ENCODE measurements around the gene TIAM2.

TIAM2 gene

GRCh38 chr6:155088856-155089255 lies 93.7 kb downstream of the TIAM2 start:
- Histone ChIP-seq H3K56ac (ENCODE audit: low read length) (no peak overlapping the region), H3K27ac (ENCODE audit: low read depth, low read length) (no peak overlapping the region), H3K9ac (ENCODE audit: low read length) (no peak overlapping the region), H3K23ac (ENCODE audit: low read length) (no peak overlapping the region), H3K18ac (ENCODE audit: low read length) (no peak overlapping the region), H3K4ac (ENCODE audit: low read depth, low read length) (no peak overlapping the region), H3K4me1 (ENCODE audit: control insufficient read depth, low read depth, low read length) (no peaks in the 10 kb centered on the region), H3K79me1 (ENCODE audit: low read length) (no peaks in the 10 kb centered on the region), H2AK5ac (ENCODE audit: low read length) (no peak overlapping the region), H2BK120ac (ENCODE audit: low read depth, low read length) (no peak overlapping the region), H4K8ac (ENCODE audit: low read depth, low read length) (no peak overlapping the region), H3K4me2 (ENCODE audit: low read length) (no peak overlapping the region), H4K5ac (ENCODE audit: low read length) (no peak overlapping the region), H3K79me2 (ENCODE audit: control insufficient read depth, insufficient read depth, low read length) (no peaks in the 10 kb centered on the region), H3K36me3 (ENCODE audit: control insufficient read depth, insufficient read depth, low read length) (no peaks in the 10 kb centered on the region), H2BK5ac (ENCODE audit: low read length) (no peak overlapping the region), H2BK15ac (replicated peaks; ENCODE audit: low read depth) (no peak overlapping the region), H3K4me3 (ENCODE audit: low read length) (no peak overlapping the region), H3K27me3 (ENCODE audit: insufficient read depth, low read length, poor library complexity) (no peaks in the 10 kb centered on the region)
- no peak for DNase-seq
- no CpG with 5 or more reads among the region's 1 CpG for WGBS (ENCODE audit: extremely low coverage, insufficient coverage, low lambda C conversion rate)

DNA sequence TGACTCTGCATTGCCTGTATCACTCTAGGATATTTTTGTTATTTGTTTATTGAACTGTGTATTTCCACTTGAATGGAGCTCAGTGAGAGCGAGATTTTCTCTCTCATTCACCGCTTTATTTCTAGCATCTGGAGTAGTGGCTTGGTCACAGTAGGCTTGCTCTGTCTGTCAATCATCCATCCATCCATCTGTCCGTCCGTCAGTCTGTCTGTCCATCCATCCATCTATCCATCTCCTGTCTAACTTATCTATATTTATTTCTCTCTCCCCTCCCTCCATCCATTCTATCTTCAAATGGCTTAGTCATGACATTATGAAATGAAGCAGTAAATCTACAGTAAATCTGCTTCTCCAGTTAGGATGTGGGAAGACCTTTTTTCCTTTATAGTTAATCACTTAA lies 94.6 kb downstream of the TIAM2 start:
- no peak overlapping the region for H2BK5ac ChIP-seq (ENCODE audit: low read length)
- H3K27ac ChIP-seq (ENCODE audit: low read depth, low read length), result no peak overlapping the region
- H3K4me1 ChIP-seq (ENCODE audit: control insufficient read depth, low read depth, low read length), result no peaks in the 10 kb centered on the region
- no peak overlapping the region for H3K23ac ChIP-seq (ENCODE audit: low read length)
- no peaks in the 10 kb centered on the region for H3K79me1 ChIP-seq (ENCODE audit: low read length)
- H2AK5ac ChIP-seq (ENCODE audit: low read length), result no peak overlapping the region
- WGBS (ENCODE audit: extremely low coverage, insufficient coverage, low lambda C conversion rate), result no CpG with 5 or more reads among the region's 4 CpGs
- H3K4ac ChIP-seq (ENCODE audit: low read depth, low read length), result no peak overlapping the region
- H3K27me3 ChIP-seq (ENCODE audit: insufficient read depth, low read length, poor library complexity), result no peaks in the 10 kb centered on the region
- H2BK120ac ChIP-seq (ENCODE audit: low read depth, low read length), result no peak overlapping the region
- no peak overlapping the region for H2BK15ac ChIP-seq (replicated peaks; ENCODE audit: low read depth)
- DNase-seq, result no peak
- H3K9ac ChIP-seq (ENCODE audit: low read length), result no peak overlapping the region
- no peaks in the 10 kb centered on the region for H3K79me2 ChIP-seq (ENCODE audit: control insufficient read depth, insufficient read depth, low read length)
- no peak overlapping the region for H3K56ac ChIP-seq (ENCODE audit: low read length)
- no peak overlapping the region for H3K4me2 ChIP-seq (ENCODE audit: low read length)
- no peak overlapping the region for H3K4me3 ChIP-seq (ENCODE audit: low read length)
- H3K36me3 ChIP-seq (ENCODE audit: control insufficient read depth, insufficient read depth, low read length), result no peaks in the 10 kb centered on the region
- no peak overlapping the region for H3K18ac ChIP-seq (ENCODE audit: low read length)
- no peak overlapping the region for H4K8ac ChIP-seq (ENCODE audit: low read depth, low read length)
- no peak overlapping the region for H4K5ac ChIP-seq (ENCODE audit: low read length)

DNA sequence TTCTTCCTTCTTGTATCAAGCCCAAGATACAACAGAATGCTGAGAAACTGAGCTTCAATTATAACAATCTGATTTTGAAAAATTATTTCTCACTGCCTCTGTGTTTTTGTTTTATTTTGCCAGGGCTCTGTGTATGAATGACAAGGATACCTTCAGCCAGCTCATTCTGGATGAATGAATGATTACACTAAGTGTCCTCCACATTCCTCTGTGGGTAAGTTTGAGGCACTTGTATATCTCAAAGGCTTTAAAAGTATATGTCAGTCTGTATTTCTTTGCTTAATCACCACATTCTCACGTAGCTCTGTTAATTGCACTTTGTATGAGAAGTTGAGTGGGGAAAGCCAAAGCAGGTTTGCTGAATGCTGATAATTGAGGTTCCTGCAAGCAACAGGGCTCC lies 95.1 kb downstream of the TIAM2 start:
- no peaks in the 10 kb centered on the region for H3K4me1 ChIP-seq (ENCODE audit: control insufficient read depth, low read depth, low read length)

GRCh38 chr6:155091756-155092155 lies 96.6 kb downstream of the TIAM2 start:
- DNase-seq, result no peak
- H3K18ac ChIP-seq (ENCODE audit: low read length), result no peak overlapping the region
- no peaks in the 10 kb centered on the region for H3K36me3 ChIP-seq (ENCODE audit: control insufficient read depth, insufficient read depth, low read length)
- no peak overlapping the region for H3K27ac ChIP-seq (ENCODE audit: low read depth, low read length)
- H3K4ac ChIP-seq (ENCODE audit: low read depth, low read length), result no peak overlapping the region
- no peaks in the 10 kb centered on the region for H3K79me2 ChIP-seq (ENCODE audit: control insufficient read depth, insufficient read depth, low read length)
- H2AK5ac ChIP-seq (ENCODE audit: low read length), result no peak overlapping the region
- H2BK5ac ChIP-seq (ENCODE audit: low read length), result no peak overlapping the region
- no peak overlapping the region for H3K56ac ChIP-seq (ENCODE audit: low read length)
- no peaks in the 10 kb centered on the region for H3K4me1 ChIP-seq (ENCODE audit: control insufficient read depth, low read depth, low read length)
- H3K23ac ChIP-seq (ENCODE audit: low read length), result no peak overlapping the region
- no peak overlapping the region for H4K8ac ChIP-seq (ENCODE audit: low read depth, low read length)
- H3K4me3 ChIP-seq (ENCODE audit: low read length), result no peak overlapping the region
- H4K5ac ChIP-seq (ENCODE audit: low read length), result no peak overlapping the region
- H3K9ac ChIP-seq (ENCODE audit: low read length), result no peak overlapping the region
- H2BK15ac ChIP-seq (replicated peaks; ENCODE audit: low read depth), result no peak overlapping the region
- WGBS (ENCODE audit: extremely low coverage, insufficient coverage, low lambda C conversion rate), result no CpG with 5 or more reads among the region's 10 CpGs
- no peaks in the 10 kb centered on the region for H3K27me3 ChIP-seq (ENCODE audit: insufficient read depth, low read length, poor library complexity)
- no peak overlapping the region for H3K4me2 ChIP-seq (ENCODE audit: low read length)
- no peaks in the 10 kb centered on the region for H3K79me1 ChIP-seq (ENCODE audit: low read length)
- no peak overlapping the region for H2BK120ac ChIP-seq (ENCODE audit: low read depth, low read length)

More for the DNA sequence above, 95.1 kb downstream of the TIAM2 start:
- Histone ChIP-seq H2BK120ac (ENCODE audit: low read depth, low read length) (no peak overlapping the region), H3K4me2 (ENCODE audit: low read length) (no peak overlapping the region), H3K4me3 (ENCODE audit: low read length) (no peak overlapping the region), H3K27me3 (ENCODE audit: insufficient read depth, low read length, poor library complexity) (no peaks in the 10 kb centered on the region), H3K56ac (ENCODE audit: low read length) (no peak overlapping the region), H2BK5ac (ENCODE audit: low read length) (no peak overlapping the region), H4K5ac (ENCODE audit: low read length) (no peak overlapping the region), H3K36me3 (ENCODE audit: control insufficient read depth, insufficient read depth, low read length) (no peaks in the 10 kb centered on the region), H3K27ac (ENCODE audit: low read depth, low read length) (no peak overlapping the region), H2AK5ac (ENCODE audit: low read length) (no peak overlapping the region), H3K18ac (ENCODE audit: low read length) (no peak overlapping the region), H3K23ac (ENCODE audit: low read length) (no peak overlapping the region), H3K79me1 (ENCODE audit: low read length) (no peaks in the 10 kb centered on the region), H3K9ac (ENCODE audit: low read length) (no peak overlapping the region), H3K4ac (ENCODE audit: low read depth, low read length) (no peak overlapping the region), H4K8ac (ENCODE audit: low read depth, low read length) (no peak overlapping the region), H2BK15ac (replicated peaks; ENCODE audit: low read depth) (no peak overlapping the region), H3K79me2 (ENCODE audit: control insufficient read depth, insufficient read depth, low read length) (no peaks in the 10 kb centered on the region)
- DNase-seq, result no peak
- no CpG with 5 or more reads among the region's 1 CpG for WGBS (ENCODE audit: extremely low coverage, insufficient coverage, low lambda C conversion rate)

DNA sequence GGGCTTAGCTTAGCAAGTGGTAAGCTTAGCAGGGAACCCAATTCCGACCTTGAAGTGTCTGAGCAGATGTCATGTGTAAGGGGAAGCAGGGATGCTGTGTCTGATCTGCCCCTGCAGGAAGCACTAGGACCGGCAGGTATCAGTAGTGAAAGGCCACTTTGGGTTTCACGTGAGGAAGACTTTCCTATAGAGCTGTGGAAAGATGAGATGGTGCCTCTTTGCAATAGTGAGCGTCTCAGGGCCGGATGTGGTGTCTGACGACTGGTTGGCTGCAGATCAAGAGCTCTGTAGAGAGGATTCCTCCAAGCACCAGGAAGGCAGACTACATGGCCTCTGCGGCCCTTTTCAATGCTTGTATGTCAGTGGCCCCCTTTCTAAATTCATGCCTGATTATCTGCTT lies 98.3 kb downstream of the TIAM2 start:
- H3K23ac ChIP-seq (ENCODE audit: low read length), result no peak overlapping the region
- H3K4me2 ChIP-seq (ENCODE audit: low read length), result no peak overlapping the region
- no peak overlapping the region for H2BK120ac ChIP-seq (ENCODE audit: low read depth, low read length)
- DNase-seq, result no peak
- no peak overlapping the region for H2AK5ac ChIP-seq (ENCODE audit: low read length)
- no peak overlapping the region for H3K18ac ChIP-seq (ENCODE audit: low read length)
- H3K4ac ChIP-seq (ENCODE audit: low read depth, low read length), result no peak overlapping the region
- H2BK15ac ChIP-seq (replicated peaks; ENCODE audit: low read depth), result no peak overlapping the region
- WGBS (ENCODE audit: extremely low coverage, insufficient coverage, low lambda C conversion rate), result no CpG with 5 or more reads among the region's 7 CpGs
- no peaks in the 10 kb centered on the region for H3K4me1 ChIP-seq (ENCODE audit: control insufficient read depth, low read depth, low read length)
- H4K5ac ChIP-seq (ENCODE audit: low read length), result no peak overlapping the region
- no peak overlapping the region for H4K8ac ChIP-seq (ENCODE audit: low read depth, low read length)
- H3K27me3 ChIP-seq (ENCODE audit: insufficient read depth, low read length, poor library complexity), result no peaks in the 10 kb centered on the region
- no peak overlapping the region for H3K9ac ChIP-seq (ENCODE audit: low read length)
- no peaks in the 10 kb centered on the region for H3K36me3 ChIP-seq (ENCODE audit: control insufficient read depth, insufficient read depth, low read length)
- no peaks in the 10 kb centered on the region for H3K79me1 ChIP-seq (ENCODE audit: low read length)
- no peaks in the 10 kb centered on the region for H3K79me2 ChIP-seq (ENCODE audit: control insufficient read depth, insufficient read depth, low read length)
- H2BK5ac ChIP-seq (ENCODE audit: low read length), result no peak overlapping the region
- H3K27ac ChIP-seq (ENCODE audit: low read depth, low read length), result no peak overlapping the region
- H3K4me3 ChIP-seq (ENCODE audit: low read length), result no peak overlapping the region
- no peak overlapping the region for H3K56ac ChIP-seq (ENCODE audit: low read length)

DNA sequence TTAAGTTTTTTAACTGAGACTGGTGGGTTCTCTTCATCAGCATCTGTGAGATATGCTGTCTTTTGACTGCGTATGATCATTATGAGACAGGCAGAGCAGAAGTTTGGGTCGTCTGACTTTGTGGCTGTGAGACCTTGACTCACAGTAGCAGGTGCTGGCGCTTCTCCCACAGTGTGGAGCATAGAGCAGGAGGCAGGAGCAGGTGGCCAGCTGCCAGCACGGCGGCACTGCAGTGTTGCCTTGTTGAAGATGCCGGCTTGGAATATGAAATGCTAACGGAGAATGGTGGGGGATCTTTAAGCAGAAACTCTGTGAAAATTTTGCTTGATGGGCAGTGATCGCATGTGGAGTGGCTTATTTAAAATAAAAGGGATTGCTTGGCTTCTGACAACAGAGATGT lies 105.0 kb downstream of the TIAM2 start:
- Histone ChIP-seq H3K23ac (ENCODE audit: low read length) (no peak overlapping the region), H3K18ac (ENCODE audit: low read length) (no peak overlapping the region), H3K27me3 (ENCODE audit: insufficient read depth, low read length, poor library complexity) (no peaks in the 10 kb centered on the region), H3K4ac (ENCODE audit: low read depth, low read length) (no peak overlapping the region), H3K27ac (ENCODE audit: low read depth, low read length) (no peak overlapping the region), H3K79me1 (ENCODE audit: low read length) (no peaks in the 10 kb centered on the region), H3K9ac (ENCODE audit: low read length) (no peak overlapping the region), H3K4me2 (ENCODE audit: low read length) (no peak overlapping the region), H3K36me3 (ENCODE audit: control insufficient read depth, insufficient read depth, low read length) (no peaks in the 10 kb centered on the region), H3K79me2 (ENCODE audit: control insufficient read depth, insufficient read depth, low read length) (no peaks in the 10 kb centered on the region), H4K8ac (ENCODE audit: low read depth, low read length) (no peak overlapping the region), H3K56ac (ENCODE audit: low read length) (no peak overlapping the region), H2AK5ac (ENCODE audit: low read length) (no peak overlapping the region), H3K4me3 (ENCODE audit: low read length) (no peak overlapping the region), H4K5ac (ENCODE audit: low read length) (no peak overlapping the region), H3K4me1 (ENCODE audit: control insufficient read depth, low read depth, low read length) (no peaks in the 10 kb centered on the region), H2BK15ac (replicated peaks; ENCODE audit: low read depth) (no peak overlapping the region), H2BK5ac (ENCODE audit: low read length) (no peak overlapping the region), H2BK120ac (ENCODE audit: low read depth, low read length) (no peak overlapping the region)
- DNase-seq, result no peak
- no CpG with 5 or more reads among the region's 8 CpGs for WGBS (ENCODE audit: extremely low coverage, insufficient coverage, low lambda C conversion rate)

Data from mesendoderm (in vitro differentiated cells).